Endometrium (tissue), 2 donors: Measurements from ENCODE around the gene CHFR.
"Not testable (repeated sequence)": the region's sequence is repeated elsewhere in the genome, so short reads cannot be mapped to it uniquely, and the experiment has no call there.

Experiments
- FAIRE-seq: peaks from 2 replicates; lab custom pipeline; 2012; peaks lifted over from hg19 to GRCh38; lab: Jason Lieb, UNC
- donor health status: control.
- donor health status: control.

Gene CHFR

GRCh38 chr12:132809391-132809790, 78.0 kb downstream of the CHFR start:
- FAIRE-seq: not testable (repeated sequence)

- FAIRE-seq: no peak
Observed at GRCh38 chr12:132807295-132808092, 79.9 kb downstream of the CHFR start.

GRCh38 chr12:132806857-132807256, 80.5 kb downstream of the CHFR start:
- FAIRE-seq: no peak

GRCh38 chr12:132804426-132804861, 83.0 kb downstream of the CHFR start:
- no peak for FAIRE-seq

GRCh38 chr12:132803888-132804287, 83.5 kb downstream of the CHFR start:
- FAIRE-seq: no peak

GRCh38 chr12:132803125-132803524, 84.3 kb downstream of the CHFR start:
- no peak for FAIRE-seq

- no peak for FAIRE-seq
Observed at GRCh38 chr12:132801741-132802140, 85.7 kb downstream of the CHFR start.

GRCh38 chr12:132798836-132799235, 88.6 kb downstream of the CHFR start:
- no peak for FAIRE-seq

- FAIRE-seq: no peak
Observed at GRCh38 chr12:132797820-132798570, 89.4 kb downstream of the CHFR start.

GRCh38 chr12:132795847-132796246, 91.6 kb downstream of the CHFR start:
- no peak for FAIRE-seq

GRCh38 chr12:132791940-132792339, 95.5 kb downstream of the CHFR start:
- not testable (repeated sequence) for FAIRE-seq

GRCh38 chr12:132789099-132789471, 98.3 kb downstream of the CHFR start:
- FAIRE-seq: no peak

- FAIRE-seq: no peak
Observed at GRCh38 chr12:132788375-132789098, 98.9 kb downstream of the CHFR start.

GRCh38 chr12:132787877-132788276, 99.5 kb downstream of the CHFR start:
- no peak for FAIRE-seq

GRCh38 chr12:132786192-132786591, 101.2 kb downstream of the CHFR start:
- FAIRE-seq: no peak

- FAIRE-seq: no peak
Observed at GRCh38 chr12:132784580-132784979, 102.8 kb downstream of the CHFR start.

- FAIRE-seq: no peak
Observed at GRCh38 chr12:132783917-132784531, 103.4 kb downstream of the CHFR start.
